ENCODE measurements around the gene MYO9A.

DNA sequence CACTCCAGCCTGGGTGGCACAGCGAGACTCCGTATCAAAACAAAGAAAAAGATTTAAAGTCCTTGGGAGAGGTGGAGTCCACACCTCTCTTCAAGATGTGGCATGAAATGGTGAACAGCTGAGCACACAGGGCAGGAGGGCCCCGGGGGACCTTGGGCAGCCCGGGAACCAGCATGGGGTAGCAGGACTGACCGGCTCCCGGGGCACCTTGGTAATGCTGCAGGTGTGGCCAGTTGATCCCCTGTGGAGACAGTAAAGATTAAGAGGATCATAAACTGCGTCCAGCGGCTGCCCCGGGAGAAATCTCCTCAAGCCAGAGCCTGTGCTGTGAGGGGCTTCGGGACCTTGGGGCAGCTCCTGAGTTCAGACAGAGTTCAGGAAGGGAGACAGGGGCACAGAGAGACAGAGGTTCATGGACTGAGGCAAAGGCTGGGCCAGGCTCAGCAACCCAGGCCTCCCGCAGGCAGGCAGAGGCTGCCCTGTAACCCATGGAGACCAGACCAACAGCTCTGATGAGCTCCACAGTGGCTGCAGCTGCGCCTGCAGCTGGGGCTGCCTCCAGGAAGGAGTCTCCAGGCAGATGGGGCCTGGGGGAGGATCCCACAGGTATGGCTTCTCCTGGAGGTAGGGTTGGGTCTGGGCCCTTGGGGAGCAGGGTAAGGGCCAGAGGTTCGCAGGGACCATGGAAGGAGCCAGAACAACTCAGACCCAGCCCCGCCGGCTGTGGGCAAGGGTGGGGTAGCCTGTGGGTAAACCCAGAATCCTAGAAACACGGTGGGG lies 307.5 kb downstream of the MYO9A start, which contains the start of gene NR2E3:
- TF ChIP-seq POLR2AphosphoS5 (IDR thresholded peaks at IDR 0.05; ENCODE audit: low read length) = no peak
- TF ChIP-seq JUND (IDR thresholded peaks at IDR 0.05; ENCODE audit: low read depth, low read length) = no peak
- TF ChIP-seq, protein P1, sequence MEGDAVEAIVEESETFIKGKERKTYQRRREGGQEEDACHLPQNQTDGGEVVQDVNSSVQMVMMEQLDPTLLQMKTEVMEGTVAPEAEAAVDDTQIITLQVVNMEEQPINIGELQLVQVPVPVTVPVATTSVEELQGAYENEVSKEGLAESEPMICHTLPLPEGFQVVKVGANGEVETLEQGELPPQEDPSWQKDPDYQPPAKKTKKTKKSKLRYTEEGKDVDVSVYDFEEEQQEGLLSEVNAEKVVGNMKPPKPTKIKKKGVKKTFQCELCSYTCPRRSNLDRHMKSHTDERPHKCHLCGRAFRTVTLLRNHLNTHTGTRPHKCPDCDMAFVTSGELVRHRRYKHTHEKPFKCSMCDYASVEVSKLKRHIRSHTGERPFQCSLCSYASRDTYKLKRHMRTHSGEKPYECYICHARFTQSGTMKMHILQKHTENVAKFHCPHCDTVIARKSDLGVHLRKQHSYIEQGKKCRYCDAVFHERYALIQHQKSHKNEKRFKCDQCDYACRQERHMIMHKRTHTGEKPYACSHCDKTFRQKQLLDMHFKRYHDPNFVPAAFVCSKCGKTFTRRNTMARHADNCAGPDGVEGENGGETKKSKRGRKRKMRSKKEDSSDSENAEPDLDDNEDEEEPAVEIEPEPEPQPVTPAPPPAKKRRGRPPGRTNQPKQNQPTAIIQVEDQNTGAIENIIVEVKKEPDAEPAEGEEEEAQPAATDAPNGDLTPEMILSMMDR (IDR thresholded peaks at IDR 0.05 in 2 of 3, conservative IDR thresholded peaks at IDR 0.05 in 1 of 3; ENCODE audit: control insufficient read depth in 2 of 3, extremely low read depth in 1 of 3, insufficient read depth in 1 of 3, low read depth in 3 of 3, low read length in 3 of 3) = no peak
- no peak for TF ChIP-seq FOXK2 (IDR thresholded peaks at IDR 0.05)
- TF ChIP-seq MXI1 (IDR thresholded peaks at IDR 0.05; ENCODE audit: low read depth, low read length) = no peak
- no peak for TF ChIP-seq POLR2A (IDR thresholded peaks at IDR 0.05; ENCODE audit: low read depth, low read length)
- TF ChIP-seq TAF1 (IDR thresholded peaks at IDR 0.05; ENCODE audit: borderline replicate concordance, low read depth, low read length) = no peak

Measured in GM12878 (cell line).